NCI-H226 (cell line): ENCODE measurements around the gene YIPF2.

ENCODE experiments used
- DNase-seq: peaks from one replicate; pipeline ENCODE4 v3.0.0-alpha.2; 2015

YIPF2 gene

GRCh38 chr19:10872546-10873107 lies 55.8 kb downstream of the YIPF2 start:
- no peak for DNase-seq
